ENCODE data around the gene CBX8. TPM values are rescaled to one million over a fixed set of nuclear protein-coding genes. Genes with fewer than 3 reads are reported as not detected.

Gene CBX8
- total and polyA plus RNA-seq, 2 of the 13 experiments (the other 11 are each of a cell fraction or from before 2014, with no cell fraction given), result 0.34 to 12.6 TPM

DNA sequence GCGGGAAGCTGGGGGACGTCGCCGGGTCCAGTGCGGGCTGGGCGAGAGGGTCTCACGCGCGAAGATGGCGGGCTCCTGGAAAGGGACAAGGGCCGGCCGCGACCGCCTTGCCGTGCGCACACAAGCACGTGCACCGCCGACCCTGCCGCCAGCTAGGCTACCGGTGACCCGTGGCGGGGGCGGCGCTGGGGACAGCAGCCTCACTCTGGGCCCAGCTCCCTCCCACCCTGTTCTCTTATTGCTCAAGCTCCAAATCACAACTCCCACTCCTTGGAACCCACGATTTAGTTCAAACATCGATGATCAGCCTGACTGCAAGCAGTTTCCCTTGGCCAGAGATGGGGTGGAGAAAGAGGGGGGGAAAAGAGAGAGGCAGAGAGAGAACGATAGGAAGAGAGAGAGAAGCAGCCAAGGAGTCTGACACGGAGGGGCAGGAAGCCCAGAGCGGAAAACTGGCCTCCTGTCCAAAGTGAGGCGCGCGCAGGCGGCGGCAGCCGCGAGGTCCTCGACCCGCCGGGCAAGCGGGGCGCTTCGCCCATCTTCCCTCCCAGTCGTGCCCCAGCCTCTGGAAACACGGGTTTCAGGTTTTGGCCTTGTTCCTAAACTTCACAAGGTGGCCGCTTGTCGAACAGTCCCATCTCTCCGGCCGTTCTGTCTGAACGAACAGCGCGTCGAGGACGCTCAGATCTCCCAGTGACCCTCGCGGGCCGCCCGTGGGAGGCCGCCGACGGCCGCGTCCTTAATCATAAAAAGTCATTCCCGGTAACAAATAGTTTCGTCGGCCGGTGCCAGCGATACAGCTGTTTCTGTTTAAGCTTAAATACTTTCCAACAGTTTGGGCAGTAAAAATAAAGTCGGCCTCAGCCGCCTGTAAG is 1.7 kb upstream of the CBX8 start (continued):
- TF ChIP-seq, protein P1, sequence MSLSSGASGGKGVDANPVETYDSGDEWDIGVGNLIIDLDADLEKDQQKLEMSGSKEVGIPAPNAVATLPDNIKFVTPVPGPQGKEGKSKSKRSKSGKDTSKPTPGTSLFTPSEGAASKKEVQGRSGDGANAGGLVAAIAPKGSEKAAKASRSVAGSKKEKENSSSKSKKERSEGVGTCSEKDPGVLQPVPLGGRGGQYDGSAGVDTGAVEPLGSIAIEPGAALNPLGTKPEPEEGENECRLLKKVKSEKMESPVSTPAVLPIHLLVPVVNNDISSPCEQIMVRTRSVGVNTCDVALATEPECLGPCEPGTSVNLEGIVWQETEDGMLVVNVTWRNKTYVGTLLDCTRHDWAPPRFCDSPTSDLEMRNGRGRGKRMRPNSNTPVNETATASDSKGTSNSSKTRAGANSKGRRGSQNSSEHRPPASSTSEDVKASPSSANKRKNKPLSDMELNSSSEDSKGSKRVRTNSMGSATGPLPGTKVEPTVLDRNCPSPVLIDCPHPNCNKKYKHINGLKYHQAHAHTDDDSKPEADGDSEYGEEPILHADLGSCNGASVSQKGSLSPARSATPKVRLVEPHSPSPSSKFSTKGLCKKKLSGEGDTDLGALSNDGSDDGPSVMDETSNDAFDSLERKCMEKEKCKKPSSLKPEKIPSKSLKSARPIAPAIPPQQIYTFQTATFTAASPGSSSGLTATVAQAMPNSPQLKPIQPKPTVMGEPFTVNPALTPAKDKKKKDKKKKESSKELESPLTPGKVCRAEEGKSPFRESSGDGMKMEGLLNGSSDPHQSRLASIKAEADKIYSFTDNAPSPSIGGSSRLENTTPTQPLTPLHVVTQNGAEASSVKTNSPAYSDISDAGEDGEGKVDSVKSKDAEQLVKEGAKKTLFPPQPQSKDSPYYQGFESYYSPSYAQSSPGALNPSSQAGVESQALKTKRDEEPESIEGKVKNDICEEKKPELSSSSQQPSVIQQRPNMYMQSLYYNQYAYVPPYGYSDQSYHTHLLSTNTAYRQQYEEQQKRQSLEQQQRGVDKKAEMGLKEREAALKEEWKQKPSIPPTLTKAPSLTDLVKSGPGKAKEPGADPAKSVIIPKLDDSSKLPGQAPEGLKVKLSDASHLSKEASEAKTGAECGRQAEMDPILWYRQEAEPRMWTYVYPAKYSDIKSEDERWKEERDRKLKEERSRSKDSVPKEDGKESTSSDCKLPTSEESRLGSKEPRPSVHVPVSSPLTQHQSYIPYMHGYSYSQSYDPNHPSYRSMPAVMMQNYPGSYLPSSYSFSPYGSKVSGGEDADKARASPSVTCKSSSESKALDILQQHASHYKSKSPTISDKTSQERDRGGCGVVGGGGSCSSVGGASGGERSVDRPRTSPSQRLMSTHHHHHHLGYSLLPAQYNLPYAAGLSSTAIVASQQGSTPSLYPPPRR (CRISPR knock-in tag; IDR thresholded peaks at IDR 0.05; ENCODE audit: borderline replicate concordance), result 0 out of 2 replicates have a peak, but pooled peaks have one; percentile 27
- TF ChIP-seq NKX3-1 (CRISPR knock-in tag; IDR thresholded peaks at IDR 0.05) (peak; percentile 47; the same call in 1 of the 2 replicates), ZNF101 (CRISPR knock-in tag; IDR thresholded peaks at IDR 0.05; ENCODE audit: borderline replicate concordance, low read depth) (no peak), TSC22D2 (CRISPR knock-in tag; IDR thresholded peaks at IDR 0.05; ENCODE audit: borderline replicate concordance) (peak; percentile 19; the same call in 1 of the 2 replicates), ZNF253 (CRISPR knock-in tag; IDR thresholded peaks at IDR 0.05; ENCODE audit: borderline replicate concordance) (0 out of 2 replicates have a peak, but pooled peaks have one; percentile 25), THYN1 (CRISPR knock-in tag; IDR thresholded peaks at IDR 0.05; ENCODE audit: borderline replicate concordance, low read depth) (no peak), ZNF557 (CRISPR knock-in tag; IDR thresholded peaks at IDR 0.05) (no peak), GLI4 (CRISPR knock-in tag; IDR thresholded peaks at IDR 0.05; ENCODE audit: borderline replicate concordance) (0 out of 2 replicates have a peak, but pooled peaks have one; percentile 35)
- TF ChIP-seq, protein P2, sequence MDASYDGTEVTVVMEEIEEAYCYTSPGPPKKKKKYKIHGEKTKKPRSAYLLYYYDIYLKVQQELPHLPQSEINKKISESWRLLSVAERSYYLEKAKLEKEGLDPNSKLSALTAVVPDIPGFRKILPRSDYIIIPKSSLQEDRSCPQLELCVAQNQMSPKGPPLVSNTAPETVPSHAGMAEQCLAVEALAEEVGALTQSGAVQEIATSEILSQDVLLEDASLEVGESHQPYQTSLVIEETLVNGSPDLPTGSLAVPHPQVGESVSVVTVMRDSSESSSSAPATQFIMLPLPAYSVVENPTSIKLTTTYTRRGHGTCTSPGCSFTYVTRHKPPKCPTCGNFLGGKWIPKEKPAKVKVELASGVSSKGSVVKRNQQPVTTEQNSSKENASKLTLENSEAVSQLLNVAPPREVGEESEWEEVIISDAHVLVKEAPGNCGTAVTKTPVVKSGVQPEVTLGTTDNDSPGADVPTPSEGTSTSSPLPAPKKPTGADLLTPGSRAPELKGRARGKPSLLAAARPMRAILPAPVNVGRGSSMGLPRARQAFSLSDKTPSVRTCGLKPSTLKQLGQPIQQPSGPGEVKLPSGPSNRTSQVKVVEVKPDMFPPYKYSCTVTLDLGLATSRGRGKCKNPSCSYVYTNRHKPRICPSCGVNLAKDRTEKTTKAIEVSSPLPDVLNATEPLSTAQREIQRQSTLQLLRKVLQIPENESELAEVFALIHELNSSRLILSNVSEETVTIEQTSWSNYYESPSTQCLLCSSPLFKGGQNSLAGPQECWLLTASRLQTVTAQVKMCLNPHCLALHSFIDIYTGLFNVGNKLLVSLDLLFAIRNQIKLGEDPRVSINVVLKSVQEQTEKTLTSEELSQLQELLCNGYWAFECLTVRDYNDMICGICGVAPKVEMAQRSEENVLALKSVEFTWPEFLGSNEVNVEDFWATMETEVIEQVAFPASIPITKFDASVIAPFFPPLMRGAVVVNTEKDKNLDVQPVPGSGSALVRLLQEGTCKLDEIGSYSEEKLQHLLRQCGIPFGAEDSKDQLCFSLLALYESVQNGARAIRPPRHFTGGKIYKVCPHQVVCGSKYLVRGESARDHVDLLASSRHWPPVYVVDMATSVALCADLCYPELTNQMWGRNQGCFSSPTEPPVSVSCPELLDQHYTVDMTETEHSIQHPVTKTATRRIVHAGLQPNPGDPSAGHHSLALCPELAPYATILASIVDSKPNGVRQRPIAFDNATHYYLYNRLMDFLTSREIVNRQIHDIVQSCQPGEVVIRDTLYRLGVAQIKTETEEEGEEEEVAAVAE (CRISPR knock-in tag; IDR thresholded peaks at IDR 0.05; ENCODE audit: borderline replicate concordance), result 0 out of 2 replicates have a peak, but pooled peaks have one; percentile 23
- TF ChIP-seq, protein P3, sequence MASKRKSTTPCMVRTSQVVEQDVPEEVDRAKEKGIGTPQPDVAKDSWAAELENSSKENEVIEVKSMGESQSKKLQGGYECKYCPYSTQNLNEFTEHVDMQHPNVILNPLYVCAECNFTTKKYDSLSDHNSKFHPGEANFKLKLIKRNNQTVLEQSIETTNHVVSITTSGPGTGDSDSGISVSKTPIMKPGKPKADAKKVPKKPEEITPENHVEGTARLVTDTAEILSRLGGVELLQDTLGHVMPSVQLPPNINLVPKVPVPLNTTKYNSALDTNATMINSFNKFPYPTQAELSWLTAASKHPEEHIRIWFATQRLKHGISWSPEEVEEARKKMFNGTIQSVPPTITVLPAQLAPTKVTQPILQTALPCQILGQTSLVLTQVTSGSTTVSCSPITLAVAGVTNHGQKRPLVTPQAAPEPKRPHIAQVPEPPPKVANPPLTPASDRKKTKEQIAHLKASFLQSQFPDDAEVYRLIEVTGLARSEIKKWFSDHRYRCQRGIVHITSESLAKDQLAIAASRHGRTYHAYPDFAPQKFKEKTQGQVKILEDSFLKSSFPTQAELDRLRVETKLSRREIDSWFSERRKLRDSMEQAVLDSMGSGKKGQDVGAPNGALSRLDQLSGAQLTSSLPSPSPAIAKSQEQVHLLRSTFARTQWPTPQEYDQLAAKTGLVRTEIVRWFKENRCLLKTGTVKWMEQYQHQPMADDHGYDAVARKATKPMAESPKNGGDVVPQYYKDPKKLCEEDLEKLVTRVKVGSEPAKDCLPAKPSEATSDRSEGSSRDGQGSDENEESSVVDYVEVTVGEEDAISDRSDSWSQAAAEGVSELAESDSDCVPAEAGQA (IDR thresholded peaks at IDR 0.05; ENCODE audit: low read depth), result peak; percentile 69; the same call in 1 of the 2 replicates
- TF ChIP-seq, protein P3 (CRISPR knock-in tag; IDR thresholded peaks at IDR 0.05; ENCODE audit: borderline replicate concordance), result no peak

All from HepG2 (cell line).